Endothelial cell of umbilical vein (primary cell): ENCODE results near the gene MASP2.
"Not testable (repeated sequence)": the region's sequence is repeated elsewhere in the genome, so short reads cannot be mapped to it uniquely, and the experiment has no call there.

Experiments used
- EZH2 ChIP-seq: IDR thresholded peaks from 2 replicates; pipeline ENCODE4 v1.6.1; 2012; ENCODE audit warnings: borderline replicate concordance, low read depth, mild to moderate bottlenecking, moderate library complexity, low read length, inconsistent platforms; ENCODE audit not compliant: severe bottlenecking
- FOS ChIP-seq: IDR thresholded peaks from 2 replicates; pipeline ENCODE4 v1.6.1; 2011; ENCODE audit warnings: mild to moderate bottlenecking, low read length, moderate library complexity, borderline replicate concordance; ENCODE audit not compliant: insufficient read depth
- GATA2 ChIP-seq: IDR thresholded peaks from 2 replicates; pipeline ENCODE4 v1.7.0; 2011; ENCODE audit warnings: low read depth, mild to moderate bottlenecking, moderate library complexity, mixed read lengths, low read length; ENCODE audit not compliant: insufficient read length, insufficient read depth
- JUN ChIP-seq: IDR thresholded peaks from 2 replicates; pipeline ENCODE4 v1.6.1; 2011; ENCODE audit warnings: borderline replicate concordance, low read depth; ENCODE audit not compliant: insufficient read length, insufficient read depth
- MAX ChIP-seq: IDR thresholded peaks from 2 replicates; pipeline ENCODE4 v1.6.1; 2011; ENCODE audit not compliant: insufficient read depth, insufficient read length
- MYC ChIP-seq: IDR thresholded peaks from one replicate; pipeline ENCODE4 v1.6.1; 2011; ENCODE audit warnings: mild to moderate bottlenecking, low read depth, low read length
- POLR2A ChIP-seq: IDR thresholded peaks from 2 replicates; pipeline ENCODE4 v1.6.1; 2012; ENCODE audit warnings: low read depth, mild to moderate bottlenecking, control low read depth, low read length
- POLR2AphosphoS5 ChIP-seq: IDR thresholded peaks from 2 replicates; pipeline ENCODE4 v1.6.1; 2012; ENCODE audit warnings: low read depth, mild to moderate bottlenecking, control low read depth, low read length, moderate library complexity; ENCODE audit not compliant: insufficient read depth
- TF ChIP-seq, protein P1 (sequence below), 2 donors: IDR thresholded peaks; 1 replicate in 1 of 2; 2 replicates in 1 of 2; pipeline ENCODE4 v1.5.1; 2011; ENCODE audit warnings: low read length in 2 of 2, mild to moderate bottlenecking in 2 of 2, moderate library complexity in 2 of 2, control low read depth in 1 of 2, inconsistent platforms in 1 of 2, low read depth in 1 of 2; ENCODE audit not compliant: insufficient read depth in 1 of 2; ENCODE audit errors: extremely low read depth in 1 of 2

DNA sequence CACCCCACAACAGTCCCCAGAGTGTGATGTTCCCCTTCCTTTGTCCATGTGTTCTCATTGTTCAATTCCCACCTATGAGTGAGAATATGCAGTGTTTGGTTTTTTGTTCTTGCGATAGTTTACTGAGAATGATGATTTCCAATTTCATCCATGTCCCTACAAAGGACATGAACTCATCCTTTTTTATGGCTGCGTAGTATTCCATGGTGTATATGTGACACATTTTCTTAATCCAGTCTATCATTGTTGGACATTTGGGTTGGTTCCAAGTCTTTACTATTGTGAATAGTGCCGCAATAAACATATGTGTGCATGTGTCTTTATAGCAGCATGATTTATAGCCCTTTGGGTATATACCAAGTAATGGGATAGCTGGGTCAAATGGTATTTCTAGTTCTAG lies 36.7 kb upstream of the MASP2 start:
- TF ChIP-seq, protein P1, sequence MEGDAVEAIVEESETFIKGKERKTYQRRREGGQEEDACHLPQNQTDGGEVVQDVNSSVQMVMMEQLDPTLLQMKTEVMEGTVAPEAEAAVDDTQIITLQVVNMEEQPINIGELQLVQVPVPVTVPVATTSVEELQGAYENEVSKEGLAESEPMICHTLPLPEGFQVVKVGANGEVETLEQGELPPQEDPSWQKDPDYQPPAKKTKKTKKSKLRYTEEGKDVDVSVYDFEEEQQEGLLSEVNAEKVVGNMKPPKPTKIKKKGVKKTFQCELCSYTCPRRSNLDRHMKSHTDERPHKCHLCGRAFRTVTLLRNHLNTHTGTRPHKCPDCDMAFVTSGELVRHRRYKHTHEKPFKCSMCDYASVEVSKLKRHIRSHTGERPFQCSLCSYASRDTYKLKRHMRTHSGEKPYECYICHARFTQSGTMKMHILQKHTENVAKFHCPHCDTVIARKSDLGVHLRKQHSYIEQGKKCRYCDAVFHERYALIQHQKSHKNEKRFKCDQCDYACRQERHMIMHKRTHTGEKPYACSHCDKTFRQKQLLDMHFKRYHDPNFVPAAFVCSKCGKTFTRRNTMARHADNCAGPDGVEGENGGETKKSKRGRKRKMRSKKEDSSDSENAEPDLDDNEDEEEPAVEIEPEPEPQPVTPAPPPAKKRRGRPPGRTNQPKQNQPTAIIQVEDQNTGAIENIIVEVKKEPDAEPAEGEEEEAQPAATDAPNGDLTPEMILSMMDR (IDR thresholded peaks at IDR 0.05; ENCODE audit: extremely low read depth in 1 of 2, insufficient read depth in 1 of 2, low read depth in 1 of 2, low read length in 2 of 2) = not testable (repeated sequence)
- TF ChIP-seq POLR2AphosphoS5, MAX, MYC, EZH2, JUN, POLR2A, FOS, GATA2: not testable (repeated sequence)
